HepG2 (cell line): ENCODE data around the gene HSF4. TPM values are rescaled to one million over a fixed set of nuclear protein-coding genes. Genes with fewer than 3 reads are reported as not detected.

Experiments used
- ARNT2 ChIP-seq: sonication (generic); formaldehyde crosslinking; IDR thresholded peaks from 2 replicates; pipeline ENCODE4 v1.8.0; 2022; ENCODE audit warnings: mild to moderate bottlenecking, low read depth, missing genetic modification reagents, moderate library complexity
- CBFB ChIP-seq: sonication (generic); formaldehyde crosslinking; IDR thresholded peaks from 2 replicates; pipeline ENCODE4 v1.4.0; 2020; ENCODE audit warnings: missing genetic modification reagents
- CCDC6 ChIP-seq: sonication (generic); formaldehyde crosslinking; IDR thresholded peaks from 2 replicates; pipeline ENCODE4 v1.8.1; 2022; ENCODE audit warnings: mild to moderate bottlenecking, missing genetic modification reagents, moderate library complexity
- CERS6 ChIP-seq: sonication (generic); formaldehyde crosslinking; IDR thresholded peaks from 2 replicates; pipeline ENCODE4 v1.5.0; 2020; ENCODE audit warnings: missing genetic modification reagents
- ESRRA ChIP-seq: sonication (generic); formaldehyde crosslinking; IDR thresholded peaks from 2 replicates; pipeline ENCODE4 v1.5.1; 2020; ENCODE audit warnings: mild to moderate bottlenecking, low read depth, missing genetic modification reagents
- MTF2 ChIP-seq: sonication (generic); formaldehyde crosslinking; IDR thresholded peaks from 2 replicates; pipeline ENCODE4 v1.5.0; 2020; ENCODE audit warnings: missing genetic modification reagents, borderline replicate concordance
- MXI1 ChIP-seq: IDR thresholded peaks from 3 replicates; pipeline ENCODE4 v1.6.1; 2012; ENCODE audit warnings: low read depth, low read length, inconsistent platforms, borderline replicate concordance
- NFE2L1 ChIP-seq: sonication (generic); formaldehyde crosslinking; IDR thresholded peaks from 2 replicates; pipeline ENCODE4 v1.4.0; 2020; ENCODE audit warnings: missing genetic modification reagents, mild to moderate bottlenecking, borderline replicate concordance
- NR2F1 ChIP-seq, 2 experiments: fragments of 450-650 bp in 1 of 2; formaldehyde crosslinking in 1 of 2; IDR thresholded peaks; 2 replicates each; pipeline versions ENCODE4 v1.5.0 to v1.6.1; 2016 to 2020; ENCODE audit warnings: mild to moderate bottlenecking in 1 of 2, missing compliant biosample characterization in 1 of 2, missing genetic modification reagents in 1 of 2, moderate library complexity in 1 of 2
- PREB ChIP-seq: sonication (generic); formaldehyde crosslinking; IDR thresholded peaks from 2 replicates; pipeline ENCODE4 v1.4.0; 2020; ENCODE audit warnings: missing genetic modification reagents
- RBM22 ChIP-seq: fragments of 200-400 bp; formaldehyde crosslinking; optimal IDR thresholded peaks from 2 replicates; pipeline ENCODE3; 2017; ENCODE audit warnings: mild to moderate bottlenecking, low read length, moderate library complexity
- SMAD1 ChIP-seq: sonication (generic); formaldehyde crosslinking; IDR thresholded peaks from 2 replicates; pipeline ENCODE4 v1.4.0; 2020; ENCODE audit warnings: missing genetic modification reagents, low read depth, mild to moderate bottlenecking, borderline replicate concordance
- SMC3 ChIP-seq: IDR thresholded peaks from 2 replicates; pipeline ENCODE4 v1.6.1; 2011; ENCODE audit warnings: low read length, improper control_type of control experiment
- STAT6 ChIP-seq: sonication (generic); formaldehyde crosslinking; IDR thresholded peaks from 2 replicates; pipeline ENCODE4 v1.4.0; 2020; ENCODE audit warnings: missing genetic modification reagents, mild to moderate bottlenecking, borderline replicate concordance
- ZBTB42 ChIP-seq: sonication (generic); formaldehyde crosslinking; IDR thresholded peaks from 2 replicates; pipeline ENCODE4 v1.5.0; 2020; ENCODE audit warnings: mild to moderate bottlenecking, missing genetic modification reagents
- ZMAT3 ChIP-seq: sonication (generic); formaldehyde crosslinking; conservative IDR thresholded peaks from 2 replicates; pipeline ENCODE4 v1.7.0; 2021; ENCODE audit warnings: missing genetic modification reagents
- ZNF30 ChIP-seq: sonication (generic); formaldehyde crosslinking; IDR thresholded peaks from 2 replicates; pipeline ENCODE4 v1.5.0; 2020; ENCODE audit warnings: mild to moderate bottlenecking, missing genetic modification reagents
- ZNF333 ChIP-seq: sonication (generic); formaldehyde crosslinking; IDR thresholded peaks from 2 replicates; pipeline ENCODE4 v1.4.0; 2020; ENCODE audit warnings: mild to moderate bottlenecking, missing genetic modification reagents, borderline replicate concordance
- ZNF350 ChIP-seq: sonication (generic); formaldehyde crosslinking; IDR thresholded peaks from 2 replicates; pipeline ENCODE4 v1.4.0; 2020; ENCODE audit warnings: mild to moderate bottlenecking, low read depth, missing genetic modification reagents, borderline replicate concordance
- ZNF44 ChIP-seq: sonication (generic); formaldehyde crosslinking; IDR thresholded peaks from 2 replicates; pipeline ENCODE4 v1.5.1; 2020; ENCODE audit warnings: mild to moderate bottlenecking, missing genetic modification reagents
- ZNF501 ChIP-seq: sonication (generic); formaldehyde crosslinking; IDR thresholded peaks from 2 replicates; pipeline ENCODE4 v1.5.1; 2020; ENCODE audit warnings: mild to moderate bottlenecking, moderate library complexity, missing genetic modification reagents
- ZNF605 ChIP-seq: sonication (generic); formaldehyde crosslinking; IDR thresholded peaks from 2 replicates; pipeline ENCODE4 v1.8.0; 2022; ENCODE audit warnings: mild to moderate bottlenecking, missing genetic modification reagents
- ZNF839 ChIP-seq: sonication (generic); formaldehyde crosslinking; IDR thresholded peaks from 2 replicates; pipeline ENCODE4 v1.4.0; 2020; ENCODE audit warnings: missing genetic modification reagents, mild to moderate bottlenecking, borderline replicate concordance
- ZSCAN30 ChIP-seq: sonication (generic); formaldehyde crosslinking; IDR thresholded peaks from 2 replicates; pipeline ENCODE4 v1.5.0; 2020; ENCODE audit warnings: mild to moderate bottlenecking, missing genetic modification reagents
- polyA plus RNA-seq, 8 experiments: library from polyadenylated mRNA; depleted of rRNA in 3 of 8; stranded (reverse) in 7 of 8; unstranded in 1 of 8; fragments of >200 nt; fragmentation: Illumina TruSeq in 4 of 8; extraction: Trizol in 4 of 8; gene quantifications; 2 replicates each; pipeline versions ENCODE4 v1.2.1 to v1.2.3, GENCODE V29; 2011 to 2016; ENCODE audit warnings: low read depth in 4 of 8, missing spikeins in 1 of 8, mixed read lengths in 1 of 8; ENCODE audit not compliant: insufficient read depth in 1 of 8
- total RNA-seq, 5 experiments: library from RNA; depleted of rRNA; stranded (reverse); fragments of >200 nt; fragmentation: Illumina TruSeq; extraction: Trizol; gene quantifications; 2 replicates each; pipeline ENCODE4 v1.2.3, GENCODE V29; 2016; ENCODE audit warnings: low read depth in 1 of 5

The HSF4 gene
- total and polyA plus RNA-seq, 2 of the 13 experiments (the other 11 are each of a cell fraction or from before 2014, with no cell fraction given) = 3.5 to 16.9 TPM

- TF ChIP-seq STAT6 (CRISPR knock-in tag) = no peak
- TF ChIP-seq CBFB (CRISPR knock-in tag) = peak; percentile 90
- peak; percentile 32; the same call in 1 of the 2 replicates for TF ChIP-seq ZNF350
- TF ChIP-seq ZNF605 (CRISPR knock-in tag) = no peak
- TF ChIP-seq ZNF333 (CRISPR knock-in tag) = peak; percentile 51; the same call in 1 of the 2 replicates
- TF ChIP-seq MTF2 = no peak
- TF ChIP-seq ZNF44 (CRISPR knock-in tag) = no peak; the same call in 1 of the 2 replicates
- peak; percentile 89 for TF ChIP-seq CCDC6 (CRISPR knock-in tag)
- no peak; a peak in 1 of 4 replicates for TF ChIP-seq NR2F1 (CRISPR knock-in tag; IDR thresholded peaks at IDR 0.05)
- TF ChIP-seq ZNF501 (CRISPR knock-in tag) = peak; percentile 59; the same call in 1 of the 2 replicates
- TF ChIP-seq ZSCAN30 = no peak
- no peak for TF ChIP-seq CERS6 (CRISPR knock-in tag)
- TF ChIP-seq MXI1 = peak; percentile 89; the same call in 1 of the 3 replicates
- TF ChIP-seq ZNF839 (CRISPR knock-in tag) = no peak
- TF ChIP-seq ZNF30 (CRISPR knock-in tag) = no peak
- TF ChIP-seq PREB = no peak; the same call in 1 of the 2 replicates
- no peak for TF ChIP-seq RBM22
- no peak for TF ChIP-seq ZBTB42 (CRISPR knock-in tag)
- no peak; the same call in 1 of the 2 replicates for TF ChIP-seq ESRRA
- TF ChIP-seq ZMAT3 (CRISPR knock-in tag) = peak; percentile 49; the same call in 1 of the 2 replicates
- no peak for TF ChIP-seq NFE2L1 (CRISPR knock-in tag)
- no peak for TF ChIP-seq SMC3
- TF ChIP-seq SMAD1 = no peak
- TF ChIP-seq ARNT2 (CRISPR knock-in tag) = peak; percentile 85
These were observed 27.6 kb downstream of the HSF4 start, which contains the start of gene E2F4 (continued) for GRCh38 chr16:67191995-67192681.
